OCI-LY1 (cell line): ENCODE results near the gene EN2.

Experiments used
- H2AFZ ChIP-seq: fragments of 200-600 bp; sonication (generic), shearing (Covaris generic); 2 replicates; pipeline ENCODE4 v1.6.0; 2014; ENCODE audit warnings: antibody characterized with exemption, mild to moderate bottlenecking, low read length
- H3F3A ChIP-seq: fragments of 200-600 bp; sonication (generic), shearing (Covaris generic); 2 replicates; pipeline ENCODE4 v1.6.0; 2014; ENCODE audit warnings: mild to moderate bottlenecking, antibody characterized with exemption, low read length, moderate library complexity; ENCODE audit not compliant: insufficient read depth
- H3K27ac ChIP-seq: fragments of 200-600 bp; sonication (generic); 2 replicates; pipeline ENCODE4 v1.5.1; 2014; ENCODE audit warnings: low read length, mixed run types, mild to moderate bottlenecking, low read depth; ENCODE audit not compliant: poor library complexity, severe bottlenecking
- H3K27me3 ChIP-seq: fragments of 200-600 bp; sonication (generic); 2 replicates; pipeline ENCODE4 v1.6.0; 2014; ENCODE audit warnings: antibody characterized with exemption, mild to moderate bottlenecking, low read length, moderate library complexity; ENCODE audit not compliant: insufficient read depth
- H3K36me3 ChIP-seq: fragments of 200-600 bp; sonication (generic); 2 replicates; pipeline ENCODE4 v1.6.1; 2014; ENCODE audit warnings: mild to moderate bottlenecking, antibody characterized with exemption, low read length, moderate library complexity, mixed read lengths; ENCODE audit not compliant: insufficient read depth
- H3K4me1 ChIP-seq: fragments of 200-600 bp; sonication (generic); 2 replicates; pipeline ENCODE4 v1.5.1; 2014; ENCODE audit warnings: mild to moderate bottlenecking, low read length, moderate library complexity; ENCODE audit not compliant: insufficient read depth, severe bottlenecking
- H3K4me2 ChIP-seq: fragments of 200-600 bp; sonication (generic), shearing (Covaris generic); 2 replicates; pipeline ENCODE4 v1.6.1; 2014; ENCODE audit warnings: low read length
- H3K4me3 ChIP-seq: fragments of 200-600 bp; sonication (generic); 2 replicates; pipeline ENCODE4 v1.5.1; 2014; ENCODE audit warnings: low read length, low read depth, mild to moderate bottlenecking, mixed read lengths; ENCODE audit not compliant: poor library complexity, severe bottlenecking
- H3K79me2 ChIP-seq: fragments of 200-600 bp; shearing (Covaris generic); 2 replicates; pipeline ENCODE4 v1.6.1; 2016; ENCODE audit warnings: mixed run types, low read length, mixed read lengths; ENCODE audit not compliant: insufficient read depth
- H3K9ac ChIP-seq: fragments of 200-600 bp; sonication (generic), shearing (Covaris generic); 2 replicates; pipeline ENCODE4 v1.6.1; 2014; ENCODE audit warnings: mild to moderate bottlenecking, low read length, mixed read lengths
- H3K9me2 ChIP-seq: fragments of 200-600 bp; sonication (generic), shearing (Covaris generic); 2 replicates; pipeline ENCODE4 v1.6.1; 2014; ENCODE audit warnings: low read depth, mild to moderate bottlenecking, low read length, mixed read lengths
- H3K9me3 ChIP-seq: fragments of 200-600 bp; shearing (Covaris generic); 2 replicates; pipeline ENCODE4 v1.6.1; 2014; ENCODE audit warnings: low read length, mixed read lengths
- H4K20me1 ChIP-seq: fragments of 200-600 bp; sonication (generic), shearing (Covaris generic); 2 replicates; pipeline ENCODE4 v1.6.0; 2016; ENCODE audit warnings: mild to moderate bottlenecking, low read length; ENCODE audit not compliant: insufficient read depth
- EZH2 ChIP-seq: fragments of 200-600 bp; sonication (generic), shearing (Covaris generic); IDR thresholded peaks from 2 replicates; pipeline ENCODE4 v1.8.0; 2017; ENCODE audit warnings: borderline replicate concordance, mixed run types, mild to moderate bottlenecking, antibody characterized with exemption, low read length, moderate library complexity, mixed read lengths
- TF ChIP-seq, protein P1 (sequence below): fragments of 200-600 bp; sonication (generic), shearing (Covaris generic); IDR thresholded peaks from 2 replicates; pipeline ENCODE4 v1.5.1; 2017; ENCODE audit warnings: mild to moderate bottlenecking, antibody characterized with exemption, low read length, moderate library complexity, mixed read lengths

The EN2 gene

DNA sequence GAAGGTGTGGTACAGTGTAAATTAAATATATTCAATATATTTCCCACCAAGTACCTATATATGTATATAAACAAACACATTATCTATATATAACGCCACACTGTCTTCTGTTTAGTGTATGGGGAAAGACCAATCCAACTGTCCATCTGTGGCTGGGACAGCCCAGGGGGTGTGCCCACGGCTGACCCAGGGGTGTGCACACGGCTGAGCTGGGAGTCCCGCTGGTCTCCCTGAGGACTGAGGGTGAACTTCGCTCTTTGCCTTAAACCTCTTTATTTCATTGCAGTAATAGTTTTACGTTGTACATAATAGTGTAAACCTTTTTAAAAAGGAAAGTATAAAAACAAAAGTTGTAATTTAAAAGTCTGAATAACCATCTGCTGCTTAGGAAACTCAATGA is 6.3 kb downstream of the EN2 start:
- Histone ChIP-seq H3K9me2 (no peaks in the 10 kb centered on the region), H2AFZ (no peak overlapping the region), H3K27ac (no peak overlapping the region), H3K36me3 (no peaks in the 10 kb centered on the region), H3K4me2 (no peak overlapping the region), H3K9me3 (no peaks in the 10 kb centered on the region), H3K4me3 (no peak overlapping the region), H3K9ac (no peak overlapping the region), H3F3A (no peaks in the 10 kb centered on the region), H3K4me1 (no peaks in the 10 kb centered on the region), H4K20me1 (no peaks in the 10 kb centered on the region), H3K27me3 (no peaks in the 10 kb centered on the region; the same call in 1 of the 2 replicates), H3K79me2 (no peaks in the 10 kb centered on the region)
- TF ChIP-seq EZH2 = no peak
- TF ChIP-seq, protein P1, sequence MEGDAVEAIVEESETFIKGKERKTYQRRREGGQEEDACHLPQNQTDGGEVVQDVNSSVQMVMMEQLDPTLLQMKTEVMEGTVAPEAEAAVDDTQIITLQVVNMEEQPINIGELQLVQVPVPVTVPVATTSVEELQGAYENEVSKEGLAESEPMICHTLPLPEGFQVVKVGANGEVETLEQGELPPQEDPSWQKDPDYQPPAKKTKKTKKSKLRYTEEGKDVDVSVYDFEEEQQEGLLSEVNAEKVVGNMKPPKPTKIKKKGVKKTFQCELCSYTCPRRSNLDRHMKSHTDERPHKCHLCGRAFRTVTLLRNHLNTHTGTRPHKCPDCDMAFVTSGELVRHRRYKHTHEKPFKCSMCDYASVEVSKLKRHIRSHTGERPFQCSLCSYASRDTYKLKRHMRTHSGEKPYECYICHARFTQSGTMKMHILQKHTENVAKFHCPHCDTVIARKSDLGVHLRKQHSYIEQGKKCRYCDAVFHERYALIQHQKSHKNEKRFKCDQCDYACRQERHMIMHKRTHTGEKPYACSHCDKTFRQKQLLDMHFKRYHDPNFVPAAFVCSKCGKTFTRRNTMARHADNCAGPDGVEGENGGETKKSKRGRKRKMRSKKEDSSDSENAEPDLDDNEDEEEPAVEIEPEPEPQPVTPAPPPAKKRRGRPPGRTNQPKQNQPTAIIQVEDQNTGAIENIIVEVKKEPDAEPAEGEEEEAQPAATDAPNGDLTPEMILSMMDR = no peak

GRCh38 chr7:155464948-155465739 is 7.2 kb downstream of the EN2 start:
- H3K79me2 ChIP-seq = no peaks in the 10 kb centered on the region
- H2AFZ ChIP-seq = no peak overlapping the region
- H3K9ac ChIP-seq = no peak overlapping the region
- no peak overlapping the region for H3K4me3 ChIP-seq
- no peaks in the 10 kb centered on the region for H3F3A ChIP-seq
- H3K9me2 ChIP-seq = no peaks in the 10 kb centered on the region
- no peaks in the 10 kb centered on the region for H3K4me1 ChIP-seq
- H3K27me3 ChIP-seq = no peaks in the 10 kb centered on the region; the same call in 1 of the 2 replicates
- H4K20me1 ChIP-seq = no peaks in the 10 kb centered on the region
- no peak overlapping the region for H3K27ac ChIP-seq
- no peaks in the 10 kb centered on the region for H3K9me3 ChIP-seq
- TF ChIP-seq, protein P1 = no peak
- no peak for TF ChIP-seq EZH2
- H3K36me3 ChIP-seq = no peaks in the 10 kb centered on the region
- no peak overlapping the region for H3K4me2 ChIP-seq

DNA sequence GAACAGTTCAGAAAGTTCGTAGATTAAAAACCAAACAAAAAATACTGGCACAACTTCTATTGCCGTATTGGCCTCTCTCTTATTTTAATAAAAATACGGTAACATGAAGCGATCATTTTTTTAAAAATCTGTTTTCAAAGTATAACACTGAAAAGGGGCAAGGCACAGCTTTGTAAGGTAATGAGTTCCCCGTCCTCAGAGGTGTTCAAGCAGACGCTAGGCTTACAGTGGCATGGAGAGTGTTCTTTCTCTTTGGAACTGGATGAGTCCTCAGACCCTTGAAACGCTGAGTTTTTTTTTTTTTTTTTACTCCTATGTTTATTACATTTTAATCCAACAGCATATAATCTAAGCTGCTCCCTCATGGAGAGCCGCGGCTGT is 7.8 kb downstream of the EN2 start:
- TF ChIP-seq, protein P1 = no peak
- TF ChIP-seq EZH2 = no peak
- Histone ChIP-seq H3K4me2 (no peak overlapping the region), H3K4me3 (no peak overlapping the region), H3F3A (no peaks in the 10 kb centered on the region), H3K27me3 (no peaks in the 10 kb centered on the region; the same call in 1 of the 2 replicates), H3K9me3 (no peaks in the 10 kb centered on the region), H3K27ac (no peak overlapping the region), H3K9me2 (no peaks in the 10 kb centered on the region), H4K20me1 (no peaks in the 10 kb centered on the region), H3K36me3 (no peaks in the 10 kb centered on the region), H3K79me2 (no peaks in the 10 kb centered on the region), H3K9ac (no peak overlapping the region), H2AFZ (no peak overlapping the region), H3K4me1 (no peaks in the 10 kb centered on the region)
